NCI-H1417 (cell line): ENCODE measurements around the gene CEBPE.

ENCODE experiments used
- DNase-seq, 3 experiments: peaks; one replicate each; lab custom pipeline; 2025; lab: John Stamatoyannopoulos, UW

CEBPE gene

GRCh38 chr14:23143911-23144310 lies 24.9 kb upstream of the CEBPE start:
- no peak for DNase-seq

GRCh38 chr14:23142826-23143225 lies 23.8 kb upstream of the CEBPE start:
- no peak for DNase-seq

GRCh38 chr14:23141706-23142444 lies 22.8 kb upstream of the CEBPE start:
- peak in 2 of 3 experiments; percentile 45 to 68 for DNase-seq

- no peak for DNase-seq
These were observed 21.3 kb upstream of the CEBPE start for GRCh38 chr14:23140371-23140770.

- no peak for DNase-seq
These were observed 20.8 kb upstream of the CEBPE start for GRCh38 chr14:23139874-23140273.

- DNase-seq, result no peak
These were observed 18.9 kb upstream of the CEBPE start for GRCh38 chr14:23137813-23138535.

- no peak for DNase-seq
These were observed 18.2 kb upstream of the CEBPE start for GRCh38 chr14:23137192-23137812.

- no peak for DNase-seq
These were observed 17.6 kb upstream of the CEBPE start for GRCh38 chr14:23136566-23137133.

GRCh38 chr14:23132970-23133369 lies 13.9 kb upstream of the CEBPE start:
- DNase-seq, result no peak

GRCh38 chr14:23131482-23131881 lies 12.4 kb upstream of the CEBPE start:
- DNase-seq, result no peak

GRCh38 chr14:23130871-23131270 lies 11.8 kb upstream of the CEBPE start:
- no peak for DNase-seq

GRCh38 chr14:23129759-23130316 lies 10.8 kb upstream of the CEBPE start:
- DNase-seq, result no peak

GRCh38 chr14:23128969-23129758 lies 10.1 kb upstream of the CEBPE start:
- no peak for DNase-seq

- no peak for DNase-seq
These were observed 8.8 kb upstream of the CEBPE start for GRCh38 chr14:23127861-23128260.

- no peak for DNase-seq
These were observed 7.7 kb upstream of the CEBPE start for GRCh38 chr14:23126548-23127278.

- DNase-seq, result no peak
These were observed 7.0 kb upstream of the CEBPE start for GRCh38 chr14:23125933-23126524.

- no peak for DNase-seq
These were observed 6.0 kb upstream of the CEBPE start for GRCh38 chr14:23125011-23125410.

- no peak for DNase-seq
These were observed 5.4 kb upstream of the CEBPE start for GRCh38 chr14:23124337-23124954.

- DNase-seq, result peak; percentile 7 to 48 (median 38)
These were observed 4.4 kb upstream of the CEBPE start for GRCh38 chr14:23123419-23123818.

GRCh38 chr14:23122086-23122485 lies 3.0 kb upstream of the CEBPE start:
- DNase-seq, result no peak
